Kidney (tissue), 14 donors: ENCODE results near the gene MAN1B1. TPM values are rescaled to one million over a fixed set of nuclear protein-coding genes. Genes with fewer than 3 reads are reported as not detected.

Source experiments
- DNase-seq, 5 donors: peaks; one replicate each; pipeline ENCODE4 v3.0.0-alpha.2; 2013 to 2020
- FAIRE-seq: peaks from 2 replicates; lab custom pipeline; 2012; peaks lifted over from hg19 to GRCh38; lab: Jason Lieb, UNC
- H3K27ac ChIP-seq, 2 donors: one replicate each; pipeline ENCODE4 v1.7.0; 2013; ENCODE audit warnings: low read depth in 2 of 2, low read length in 2 of 2, inconsistent platforms in 1 of 2
- H3K27me3 ChIP-seq: one replicate; pipeline ENCODE4 v1.7.1; 2013; ENCODE audit warnings: low read length, inconsistent platforms; ENCODE audit not compliant: control insufficient read depth, insufficient read depth
- H3K36me3 ChIP-seq, 3 donors: one replicate each; pipeline versions ENCODE4 v1.7.0 to v1.7.1; 2013; ENCODE audit warnings: low read length in 3 of 3, control low read depth in 1 of 3, inconsistent platforms in 1 of 3; ENCODE audit not compliant: insufficient read depth in 3 of 3, control insufficient read depth in 2 of 3
- H3K4me1 ChIP-seq, 3 donors: one replicate each; pipeline versions ENCODE4 v1.7.0 to v1.7.1; 2013; ENCODE audit warnings: low read length in 3 of 3, inconsistent platforms in 1 of 3, low read depth in 1 of 3; ENCODE audit not compliant: control insufficient read depth in 2 of 3, insufficient read depth in 2 of 3
- H3K4me3 ChIP-seq, 3 donors: one replicate each; pipeline versions ENCODE4 v1.7.0 to v1.8.1; 2013; ENCODE audit warnings: low read length in 3 of 3, control low read depth in 1 of 3, inconsistent platforms in 1 of 3
- H3K9ac ChIP-seq, 3 donors: one replicate each; pipeline versions ENCODE4 v1.7.0 to v1.7.1; 2013; ENCODE audit warnings: low read length in 3 of 3, control low read depth in 1 of 3, inconsistent platforms in 1 of 3
- H3K9me3 ChIP-seq, 3 donors: one replicate each; pipeline versions ENCODE4 v1.7.0 to v1.7.1; 2013; ENCODE audit warnings: low read length in 3 of 3, control low read depth in 1 of 3, inconsistent platforms in 1 of 3; ENCODE audit not compliant: control insufficient read depth in 2 of 3, insufficient read depth in 1 of 3
- CTCF ChIP-seq: IDR thresholded peaks from 3 replicates; pipeline ENCODE4 v1.5.1; 2012; ENCODE audit warnings: mild to moderate bottlenecking, moderate library complexity, borderline replicate concordance; ENCODE audit not compliant: insufficient read depth; ENCODE audit errors: extremely low read depth
- intact Hi-C: fragments of 100-400 bp; cut with DNase I; formaldehyde crosslinking; loops from one replicate; pipeline ENCODE4 v1.11.1; 2022
- polyA plus RNA-seq: library from polyadenylated mRNA; stranded (reverse); fragments of 350-450 nt; fragmentation: Illumina TruSeq; extraction: RNeasy Lipid Tissue Mini Kit (QIAGEN cat#74804); gene quantifications from one replicate; pipeline ENCODE4 v1.2.3, GENCODE V29; 2014; ENCODE audit warnings: low read depth, low replicate concordance; ENCODE audit not compliant: insufficient read depth
- total RNA-seq: library from RNA; stranded (reverse); fragmentation: NEBNext Ultra II Directional; extraction: Animal tissue kit (Norgen Biotek cat#: 25700); gene quantifications from one replicate; pipeline ENCODE4 v1.2.1, GENCODE V29; 2021
- donor health status: control.
- donor health status: control.
- donor health status: control.
- donor health status: control.
- donor health status: control.
- donor health status: DM: yes; HTN: yes; CAD: no.
- donor health status: Normal renal cell carcinoma (clear cell type).

The MAN1B1 gene
- total and polyA plus RNA-seq, 2 donors from 2014 or later = 57.3 to 63.2 TPM

- Histone ChIP-seq H3K9ac (peak within 1 kb of the TSS in 1 of 3 donors; percentile 55), H3K27me3 (peaks cover 10% of the 10 kb centered on the region), H3K9me3 (no peaks in the 10 kb centered on the region), H3K4me1 (peaks cover 0 to 18% (median 5%) of the 10 kb centered on the region in 3 donors), H3K27ac (peak within 1 kb of the TSS; percentile 77 to 85), H3K36me3 (no peaks in the 10 kb centered on the region), H3K4me3 (peak within 1 kb of the TSS in 2 of 3 donors; percentile 29 to 52)
- FAIRE-seq (no peak), DNase-seq (peak in 1 of 5 donors; percentile 50)
- no peak for TF ChIP-seq CTCF
- intact Hi-C loops = no loop called here
Observed at GRCh38 chr9:137053944-137054931, 32.5 kb upstream of the MAN1B1 start, which contains the start of gene ENTPD2. Gene ENTPD2 (minus strand): TSS chr9:137054061. CDS start chr9:137053997, 64 bp downstream.

DNA sequence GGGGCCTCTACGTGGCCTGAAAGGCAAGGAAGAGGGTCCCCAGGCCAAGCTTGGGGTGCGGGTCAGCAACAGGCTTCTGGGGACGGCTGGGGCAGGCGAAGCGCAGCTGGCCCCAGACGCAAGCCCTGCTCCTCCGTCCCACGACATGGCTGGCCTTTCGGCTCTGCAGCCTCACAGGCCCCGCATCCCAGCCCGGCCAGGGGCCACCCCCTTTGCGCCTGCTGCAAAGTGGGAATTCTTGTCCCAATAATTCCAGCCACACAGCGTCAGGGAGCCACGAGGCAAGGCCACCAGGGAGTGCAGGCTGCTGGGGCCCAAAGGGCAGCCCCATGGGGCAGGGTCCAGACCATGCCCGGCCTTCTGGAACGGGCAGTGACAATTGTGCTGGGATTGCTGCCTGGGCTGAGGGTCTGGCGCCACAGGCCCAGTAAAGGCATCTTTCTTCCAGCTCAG is 31.8 kb upstream of the MAN1B1 start:
- Histone ChIP-seq H3K4me3 (peak overlapping the region in 1 of 3 donors; percentile 52), H3K9me3 (no peaks in the 10 kb centered on the region), H3K36me3 (no peaks in the 10 kb centered on the region), H3K4me1 (peaks cover 0 to 18% (median 5%) of the 10 kb centered on the region in 3 donors), H3K27ac (peak overlapping the region; percentile 77 to 85), H3K9ac (no peak overlapping the region), H3K27me3 (peaks cover 4% of the 10 kb centered on the region)
- TF ChIP-seq CTCF = no peak
- intact Hi-C loops = no loop called here
- peak in 1 of 5 donors; percentile 34 for DNase-seq
- FAIRE-seq = no peak

- Histone ChIP-seq H3K4me1 (peaks cover 0 to 18% (median 5%) of the 10 kb centered on the region in 3 donors), H3K27ac (peak overlapping the region; percentile 77 to 85), H3K9me3 (no peaks in the 10 kb centered on the region), H3K27me3 (peaks cover 4% of the 10 kb centered on the region), H3K9ac (no peak overlapping the region), H3K36me3 (no peaks in the 10 kb centered on the region), H3K4me3 (no peak overlapping the region)
- DNase-seq = peak; percentile 75 to 96 (median 80)
- no peak for TF ChIP-seq CTCF
- no peak for FAIRE-seq
- intact Hi-C loops = no loop called here
Observed at GRCh38 chr9:137055385-137056364, 31.1 kb upstream of the MAN1B1 start.
